NCI-H187 (cell line): ENCODE results near the gene RNGTT.
"Not testable (repeated sequence)": the region's sequence is repeated elsewhere in the genome, so short reads cannot be mapped to it uniquely, and the experiment has no call there.

Experiments used
- DNase-seq, 2 experiments: peaks; one replicate each; lab custom pipeline; 2025; lab: John Stamatoyannopoulos, UW

RNGTT gene

DNA sequence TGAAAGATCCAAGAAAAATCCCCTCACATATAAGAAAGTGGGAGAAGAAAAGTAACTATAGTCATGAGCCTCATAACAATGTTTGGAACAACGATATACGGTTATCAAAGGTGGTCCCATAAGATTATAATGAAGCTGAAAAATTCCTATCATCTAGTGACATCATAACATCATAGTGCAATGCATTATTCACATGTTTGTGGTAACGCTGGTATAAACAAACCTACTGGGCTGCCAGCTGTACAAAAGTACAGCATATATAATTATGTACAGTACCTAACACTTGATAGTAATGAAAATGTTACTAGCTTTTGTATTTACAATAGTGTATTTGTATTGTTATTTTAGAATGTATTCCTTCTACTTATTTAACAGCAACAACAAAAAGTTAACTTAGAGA lies 240.7 kb downstream of the RNGTT start:
- DNase-seq, result no peak

DNA sequence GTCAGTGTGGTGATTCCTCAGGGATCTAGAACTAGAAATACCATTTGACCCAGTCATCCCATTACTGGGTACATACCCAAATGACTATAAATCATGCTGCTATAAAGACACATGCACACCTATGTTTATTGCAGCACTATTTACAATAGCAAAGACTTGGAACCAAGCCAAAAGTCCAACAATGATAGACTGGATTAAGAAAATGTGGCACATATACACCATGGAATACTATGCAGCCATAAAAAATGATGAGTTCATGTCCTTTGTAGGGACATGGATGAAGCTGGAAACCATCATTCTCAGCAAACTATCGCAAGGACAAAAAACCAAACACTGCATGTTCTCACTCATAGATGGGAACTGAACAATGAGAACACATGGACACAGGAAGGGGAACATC lies 247.0 kb downstream of the RNGTT start:
- not testable (repeated sequence) for DNase-seq

DNA sequence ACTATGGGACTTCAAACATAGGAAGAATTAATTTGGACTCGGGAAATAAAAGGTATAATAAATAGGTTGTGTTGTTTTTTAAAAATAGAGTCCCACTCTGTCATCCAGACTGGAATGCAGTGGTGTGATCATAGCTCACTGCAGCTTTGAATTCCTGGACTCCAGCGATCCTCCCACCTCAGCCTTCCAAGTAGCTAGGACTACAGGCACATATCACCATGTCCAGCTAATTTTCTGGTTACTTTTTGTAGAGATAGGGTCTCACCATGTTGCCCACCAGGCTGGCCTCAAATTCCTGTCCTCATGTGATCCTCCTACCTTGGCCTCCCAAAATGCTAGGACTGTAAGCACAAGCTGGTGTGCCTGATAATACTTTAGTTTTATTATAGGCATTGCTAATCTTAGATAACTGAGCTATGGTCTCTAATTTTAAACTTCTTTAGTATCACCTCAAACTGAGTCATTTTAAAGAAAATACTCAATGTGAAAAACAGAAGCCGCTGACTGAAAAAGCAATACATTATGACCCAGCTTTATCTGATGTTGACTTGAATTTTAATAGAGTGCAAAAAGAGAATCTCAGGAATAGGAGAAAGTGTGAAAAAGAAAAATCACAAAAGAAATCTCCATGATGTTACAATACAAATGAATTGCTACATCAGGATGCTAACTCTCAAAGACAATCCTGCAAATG lies 251.0 kb downstream of the RNGTT start:
- DNase-seq, result no peak

DNA sequence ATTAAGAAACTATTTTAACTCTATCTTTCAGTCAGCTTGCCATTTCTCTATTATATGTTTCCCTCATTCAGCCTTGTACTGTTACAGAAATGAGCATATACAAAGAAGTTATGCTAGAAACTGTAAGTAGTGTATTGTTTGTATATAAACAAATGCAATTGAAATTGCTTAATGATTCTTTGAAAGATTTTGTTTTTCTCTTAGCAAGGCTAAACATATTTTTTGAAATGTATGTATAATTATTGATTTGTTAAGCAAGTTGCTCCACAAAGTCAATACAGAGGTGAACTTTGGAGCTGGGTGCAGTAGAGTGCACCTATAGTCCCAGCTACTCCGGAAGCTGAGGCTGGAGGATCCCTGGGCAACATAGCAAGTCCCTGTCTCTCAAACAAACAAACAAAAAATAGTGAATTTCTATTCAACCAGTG lies 253.6 kb downstream of the RNGTT start:
- no peak for DNase-seq

DNA sequence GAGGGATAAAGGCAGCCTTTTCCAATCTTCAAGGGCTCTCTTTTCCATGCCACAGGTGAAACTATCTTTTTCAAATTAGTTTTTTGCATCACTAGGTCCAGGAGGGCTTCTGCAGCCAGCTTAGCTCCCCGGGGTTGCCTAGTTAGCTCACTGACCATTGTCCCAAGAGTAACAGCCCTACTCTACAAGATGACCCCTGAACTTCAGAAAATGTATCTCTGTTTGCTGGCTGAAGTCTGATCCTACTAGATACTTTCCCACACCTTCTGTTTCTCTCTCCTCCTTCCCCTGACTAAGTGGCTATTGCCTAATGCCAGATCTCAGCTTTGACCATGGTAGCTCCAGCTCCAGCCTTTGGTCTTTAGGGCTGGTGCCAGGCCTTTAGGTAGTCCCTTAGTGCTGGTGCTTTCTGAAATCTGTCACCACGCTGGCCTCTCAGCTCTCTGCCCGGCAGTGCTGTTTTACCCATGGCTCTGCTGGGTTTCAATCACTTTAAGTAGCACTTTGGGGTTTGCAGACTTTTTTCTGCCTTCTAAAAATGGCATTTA lies 255.1 kb downstream of the RNGTT start:
- DNase-seq, result no peak

DNA sequence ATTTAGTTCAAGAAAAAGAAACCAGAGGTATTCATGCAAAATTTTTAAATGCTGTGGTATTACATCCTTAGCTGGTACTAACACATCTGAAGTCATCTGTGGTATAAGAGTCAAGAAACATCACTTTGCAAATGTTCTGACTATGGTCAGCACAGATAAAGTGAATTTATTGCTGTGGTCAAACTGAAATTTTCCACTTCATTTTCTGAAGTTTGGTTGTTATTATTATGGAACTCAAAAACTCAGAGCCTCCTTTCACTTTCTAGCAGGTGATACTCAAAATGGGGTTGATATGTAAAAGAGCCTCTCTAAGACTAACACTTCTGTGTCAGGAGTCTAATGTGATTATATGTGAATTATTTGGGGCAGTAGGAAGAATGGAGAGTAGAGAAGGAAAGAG lies 257.8 kb downstream of the RNGTT start:
- DNase-seq, result no peak

DNA sequence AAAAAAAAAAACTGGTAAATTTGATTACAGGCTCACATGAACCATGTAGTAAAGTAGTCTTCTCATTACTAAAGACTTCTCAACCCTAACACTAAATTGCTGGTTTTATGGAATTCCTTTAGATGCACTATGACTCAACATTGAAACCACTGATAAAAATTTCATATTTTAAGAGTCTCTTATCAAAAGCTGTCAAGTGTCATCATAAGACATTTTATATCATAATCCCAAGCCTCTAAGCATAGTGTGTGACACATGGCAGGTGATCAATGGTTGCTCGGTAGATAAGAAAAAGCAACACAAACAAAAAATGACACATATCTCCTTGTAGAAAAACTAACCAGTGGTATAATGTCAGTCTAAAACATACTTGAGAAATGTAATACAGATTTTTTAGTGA lies 258.4 kb downstream of the RNGTT start:
- no peak for DNase-seq

DNA sequence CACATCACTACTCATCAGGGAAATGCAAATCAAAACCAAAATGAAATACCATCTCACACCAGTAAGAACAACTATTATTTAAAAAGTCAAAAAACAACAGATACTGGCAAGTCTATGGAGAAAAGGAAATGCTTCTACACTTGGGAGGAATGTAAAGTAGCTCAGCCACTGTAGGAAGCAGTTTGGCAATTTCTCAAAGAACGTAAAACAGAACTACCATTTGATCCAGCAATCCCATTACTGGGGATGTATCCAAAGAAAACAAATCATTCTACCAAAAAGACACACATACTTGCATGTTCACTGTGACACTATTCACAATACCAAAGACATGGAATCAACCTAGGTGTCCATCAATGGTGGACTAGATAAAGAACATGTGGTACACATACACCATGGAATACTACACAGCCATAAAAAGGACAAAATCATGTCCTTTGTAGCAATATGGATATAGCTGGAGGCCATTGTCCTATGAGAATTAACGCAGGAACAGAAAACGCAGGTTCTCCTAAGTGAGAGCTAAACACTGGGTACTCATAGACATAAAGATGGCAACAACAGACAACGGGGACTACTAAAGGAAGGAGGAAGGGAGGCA lies 260.4 kb downstream of the RNGTT start:
- DNase-seq, result no peak

DNA sequence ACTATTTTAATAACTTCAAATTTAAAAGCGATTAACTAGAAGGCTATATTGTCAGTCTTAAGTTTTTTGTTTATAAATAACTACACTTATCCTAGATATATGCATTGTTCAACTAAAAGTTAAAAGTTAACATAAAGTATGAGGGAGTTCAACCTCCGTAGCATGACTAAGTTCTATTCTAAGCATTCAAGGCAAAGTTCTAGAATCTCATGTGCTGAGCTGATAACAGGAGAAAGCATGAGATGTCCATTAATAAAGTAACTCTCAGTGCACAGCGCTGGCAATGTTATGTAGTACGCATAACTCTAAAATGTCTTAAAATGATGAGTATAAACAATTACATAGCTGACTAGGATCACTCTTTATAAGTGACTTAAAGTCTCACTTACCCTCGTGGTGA lies 264.8 kb downstream of the RNGTT start:
- no peak for DNase-seq

DNA sequence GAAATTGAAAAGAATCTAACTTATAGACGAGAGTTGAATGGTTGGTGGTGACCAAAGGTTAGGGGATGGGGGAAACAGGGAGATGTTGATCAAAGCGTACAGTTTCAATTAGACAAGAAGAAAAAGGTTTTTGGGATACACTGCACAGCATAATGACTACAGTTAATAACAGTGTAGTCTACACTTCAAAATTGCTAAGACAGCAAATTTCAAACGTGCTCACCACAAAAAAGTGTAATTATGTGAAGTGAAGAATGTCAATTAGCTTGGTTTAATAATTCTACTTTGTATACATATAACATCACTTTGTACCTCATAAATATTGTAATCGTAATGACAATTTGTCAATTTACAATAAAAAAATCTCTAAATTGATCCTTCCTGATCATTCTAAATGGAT lies 267.5 kb downstream of the RNGTT start:
- no peak for DNase-seq

DNA sequence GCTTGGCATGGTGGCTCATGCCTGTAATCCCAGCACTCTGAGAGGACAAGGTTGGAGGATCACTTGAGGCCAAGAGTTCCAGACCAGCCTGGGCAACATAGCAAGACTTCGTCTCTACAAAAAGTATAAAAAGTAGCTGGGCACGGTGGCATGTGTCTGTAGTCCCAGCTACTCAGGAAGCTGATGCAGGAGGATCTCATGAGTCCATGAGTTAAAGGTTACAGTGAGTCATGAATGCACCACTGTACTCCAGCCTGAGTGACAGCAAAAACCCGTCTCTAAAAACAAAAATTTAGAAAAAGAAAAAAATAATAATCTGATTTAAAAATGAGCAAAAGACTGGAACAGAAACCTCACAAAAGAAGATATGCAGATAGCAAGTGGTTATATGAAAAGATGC lies 279.7 kb downstream of the RNGTT start:
- DNase-seq, result no peak

DNA sequence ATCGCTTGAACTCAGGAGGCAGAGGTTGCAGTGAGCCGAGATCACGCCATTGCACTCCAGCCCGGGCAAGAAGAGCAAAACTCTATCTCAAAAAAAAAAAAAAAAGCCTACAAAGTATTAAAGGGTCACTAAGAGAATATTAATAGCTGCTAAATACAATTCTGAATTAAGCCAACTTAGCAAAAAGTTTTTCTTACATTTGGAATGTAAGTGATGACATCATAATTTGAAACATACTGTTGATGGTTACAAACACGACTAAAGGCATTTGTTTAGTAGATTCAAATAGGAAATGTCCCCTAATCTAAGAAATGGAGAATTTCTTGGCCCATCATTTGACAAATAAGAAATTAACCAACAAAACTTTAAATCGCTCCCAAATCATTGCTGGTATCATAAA lies 282.8 kb downstream of the RNGTT start:
- DNase-seq, result no peak

DNA sequence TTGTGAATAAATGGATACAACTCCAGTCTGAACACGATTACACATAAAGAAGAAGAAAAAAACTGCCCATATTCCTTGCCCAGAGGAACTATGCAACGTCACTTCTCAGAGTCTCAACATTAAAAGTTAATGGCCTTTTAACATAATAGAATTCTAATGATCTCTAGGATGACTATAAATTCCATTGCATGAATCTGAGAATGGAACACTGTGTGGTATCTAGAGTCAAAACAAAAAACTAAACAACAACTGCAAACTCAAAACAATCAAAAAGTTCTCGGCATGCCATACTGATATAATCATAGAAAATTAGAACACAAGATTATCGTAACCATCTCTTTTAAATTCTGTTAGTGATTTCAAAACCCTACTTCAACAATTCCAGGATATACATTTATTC lies 283.6 kb downstream of the RNGTT start:
- DNase-seq, result no peak

DNA sequence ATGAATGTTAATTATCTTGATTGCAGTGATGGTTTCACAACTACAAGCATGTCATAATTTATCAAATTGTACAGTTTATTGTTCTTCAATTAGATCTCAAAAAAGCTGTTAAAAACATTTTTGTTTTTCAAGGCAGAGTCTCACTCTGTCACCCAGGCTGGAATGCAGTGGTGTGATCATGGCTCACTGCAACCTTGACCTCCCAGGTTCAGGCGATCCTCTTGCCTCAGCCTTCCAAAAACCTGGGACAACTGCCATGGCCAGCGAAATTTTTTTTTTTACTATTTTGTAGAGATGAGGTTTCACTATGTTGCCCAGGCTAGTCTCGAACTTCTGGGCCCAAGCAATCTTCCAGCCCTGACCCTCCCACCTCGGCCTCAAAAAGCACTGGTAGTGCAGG lies 286.1 kb downstream of the RNGTT start:
- DNase-seq, result no peak

DNA sequence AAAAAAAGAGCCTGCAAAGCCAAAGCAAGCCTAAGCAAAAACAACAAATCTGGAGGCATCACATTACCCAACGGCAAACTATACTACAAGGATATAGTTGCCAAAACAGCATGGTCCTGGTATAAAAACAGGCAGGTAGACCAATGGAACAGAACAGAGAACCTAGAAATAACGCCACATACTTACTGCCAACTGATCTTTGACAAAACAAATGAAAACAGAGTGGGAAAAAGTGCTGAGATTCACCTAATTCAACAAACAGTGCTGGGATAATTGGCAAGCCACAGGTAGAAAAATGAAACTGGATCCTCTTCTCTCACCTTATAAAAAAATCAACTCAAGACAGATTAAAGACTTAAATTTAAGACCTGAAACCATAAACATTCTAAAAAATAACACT lies 291.8 kb downstream of the RNGTT start:
- no peak for DNase-seq

DNA sequence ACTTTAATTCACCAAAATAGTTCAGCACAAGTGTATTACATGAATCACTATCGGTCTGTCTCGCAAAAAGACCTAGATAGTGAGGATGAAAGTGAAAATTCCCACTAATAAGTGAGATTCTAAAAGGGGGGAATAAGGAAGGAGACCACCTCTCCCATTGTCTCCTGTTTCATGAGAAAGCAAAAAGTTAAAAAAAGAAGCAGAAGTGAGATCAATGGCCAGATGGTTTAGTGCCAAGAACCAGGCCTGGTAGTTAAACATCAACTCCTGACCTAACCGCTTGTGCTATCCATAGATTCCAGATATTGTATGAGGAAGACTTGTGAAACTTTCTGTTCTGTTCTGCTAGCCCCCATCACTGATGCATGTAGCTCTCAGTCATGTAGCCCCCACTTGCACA lies 293.0 kb downstream of the RNGTT start:
- DNase-seq, result no peak

DNA sequence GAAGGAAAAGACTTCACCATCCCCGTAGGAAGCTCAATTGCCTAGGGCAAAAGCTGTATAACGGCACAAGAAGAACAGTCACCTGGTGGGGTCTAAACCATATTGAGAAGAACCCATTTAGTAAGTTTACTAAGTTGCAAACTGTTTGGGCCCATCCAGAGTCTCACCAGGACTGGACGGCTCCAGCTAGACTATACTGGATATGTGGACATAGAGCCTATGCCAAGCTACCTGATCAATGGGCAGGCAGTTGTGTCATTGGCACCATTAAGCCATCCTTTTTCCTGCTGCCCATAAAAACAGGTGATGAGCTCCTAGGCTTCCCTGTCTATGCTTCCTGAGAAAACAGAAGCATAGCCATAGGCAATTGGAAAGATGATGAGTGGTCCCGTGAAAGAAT lies 293.9 kb downstream of the RNGTT start:
- no peak for DNase-seq

DNA sequence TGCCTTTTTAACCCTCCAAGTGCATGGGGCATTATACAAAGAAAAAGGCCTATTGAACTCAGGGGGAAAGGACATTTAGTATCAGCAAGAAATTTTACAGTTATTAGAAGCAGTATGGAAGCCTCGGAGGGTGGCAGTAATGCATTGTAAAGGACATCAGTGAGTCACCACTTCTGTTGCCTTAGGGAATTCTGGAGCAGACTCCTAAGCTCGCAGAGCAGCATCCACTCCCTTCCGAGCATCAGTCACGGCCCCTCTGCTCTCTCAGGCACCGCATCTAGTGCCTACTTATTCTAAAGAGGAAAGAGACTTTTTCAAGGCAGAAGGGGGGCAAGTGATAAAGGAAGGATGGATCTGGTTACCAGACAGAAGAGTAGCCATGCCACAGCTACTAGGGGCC lies 296.5 kb downstream of the RNGTT start:
- DNase-seq, result no peak

DNA sequence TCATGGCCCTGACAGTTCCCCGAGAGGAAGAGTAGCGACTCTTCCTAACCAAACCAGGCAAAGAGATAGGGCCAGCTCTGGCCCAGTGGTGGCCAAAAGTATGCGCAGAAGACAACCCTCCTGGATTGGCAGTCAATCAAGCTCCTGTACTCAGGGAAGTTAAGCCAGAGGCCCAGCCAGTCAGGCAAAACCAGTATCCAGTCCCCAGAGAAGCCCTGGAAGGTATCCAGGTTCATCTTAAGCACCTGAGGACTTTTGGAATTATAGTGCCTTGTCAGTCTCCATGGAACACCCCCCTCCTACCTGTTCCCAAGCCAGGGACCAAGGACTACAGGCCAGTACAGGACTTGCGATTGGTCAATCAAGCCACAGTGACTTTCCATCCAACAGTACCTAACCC lies 298.3 kb downstream of the RNGTT start:
- DNase-seq, result no peak

DNA sequence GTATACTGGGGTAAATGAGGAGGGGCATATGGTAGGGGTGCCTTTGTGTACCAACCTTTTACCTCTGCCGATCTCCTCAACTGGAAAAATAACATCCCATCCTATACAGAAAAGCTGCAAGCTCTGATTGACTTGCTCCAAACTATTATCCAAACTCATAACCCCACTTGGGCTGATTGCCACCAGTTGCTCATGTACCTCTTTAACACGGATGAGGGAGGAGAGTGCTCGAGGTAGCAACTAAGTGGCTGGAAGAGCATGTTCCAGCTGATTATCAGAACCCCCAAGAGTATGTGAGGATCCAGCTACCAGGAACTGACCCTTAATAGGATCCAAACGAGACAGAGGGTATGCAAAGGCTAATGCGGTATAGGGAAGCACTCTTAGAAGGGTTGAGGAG lies 299.6 kb downstream of the RNGTT start:
- no peak for DNase-seq

DNA sequence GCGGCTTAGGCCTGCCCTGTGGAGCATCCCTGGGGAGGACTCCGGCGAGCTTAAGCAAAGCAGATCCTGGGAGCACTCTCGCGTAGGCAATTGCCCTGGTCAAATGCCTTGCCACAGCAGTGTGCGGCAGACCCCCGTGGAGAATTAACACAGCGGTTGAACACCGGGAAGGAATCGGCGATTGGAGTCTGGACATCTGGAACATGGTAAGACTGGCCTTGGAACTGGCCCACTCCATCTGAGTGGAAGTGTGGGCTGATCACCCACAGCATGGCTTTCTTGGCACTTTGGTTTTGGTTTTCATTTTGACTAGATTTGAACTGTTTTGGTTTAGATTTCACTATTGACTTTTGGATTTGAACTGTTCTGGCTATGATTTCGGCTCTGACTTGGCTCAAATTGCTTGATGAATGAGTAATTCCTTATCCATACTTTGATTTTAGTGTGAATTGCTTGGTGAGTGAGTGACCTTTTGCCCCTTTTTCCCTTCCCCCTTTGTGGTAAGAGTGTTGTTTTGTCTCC lies 300.7 kb downstream of the RNGTT start:
- DNase-seq, result no peak

DNA sequence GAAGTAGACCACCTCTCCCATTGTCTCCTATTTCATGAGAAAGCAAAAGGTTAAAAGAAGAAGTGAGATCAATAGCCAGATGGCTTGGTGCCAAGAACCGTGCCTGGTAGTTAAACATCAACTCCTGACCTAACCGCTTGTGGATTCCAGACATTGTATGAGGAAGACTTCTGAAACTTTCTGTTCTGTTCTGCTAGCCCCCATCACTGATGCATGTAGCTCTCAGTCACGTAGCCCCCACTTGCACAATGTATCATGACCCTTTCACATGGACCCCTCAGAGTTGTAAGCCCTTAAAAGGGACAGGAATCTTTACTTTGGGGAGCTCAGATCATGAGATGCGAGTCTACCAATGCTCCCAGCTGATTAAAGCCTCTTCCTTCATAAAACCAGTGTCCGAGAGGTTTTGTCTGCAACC lies 301.2 kb downstream of the RNGTT start:
- no peak for DNase-seq

DNA sequence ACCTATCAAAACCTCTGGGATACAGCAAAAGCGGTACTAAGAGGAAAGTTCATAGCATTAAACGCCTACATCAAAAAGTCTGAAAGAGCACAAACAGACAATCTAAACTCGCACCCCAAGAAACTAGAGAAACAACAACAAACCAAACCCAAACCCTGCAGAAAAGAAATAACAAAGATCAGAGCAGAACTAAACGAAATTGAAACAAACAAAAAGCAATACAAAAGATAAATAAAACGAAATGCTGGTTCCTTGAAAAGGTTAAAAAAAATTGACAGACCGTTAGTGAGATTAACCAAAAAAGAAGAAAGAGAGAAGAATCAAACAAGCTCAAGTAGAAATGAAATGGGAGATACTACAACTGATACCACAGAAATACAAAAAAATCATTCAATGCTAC lies 302.3 kb downstream of the RNGTT start:
- DNase-seq, result no peak

DNA sequence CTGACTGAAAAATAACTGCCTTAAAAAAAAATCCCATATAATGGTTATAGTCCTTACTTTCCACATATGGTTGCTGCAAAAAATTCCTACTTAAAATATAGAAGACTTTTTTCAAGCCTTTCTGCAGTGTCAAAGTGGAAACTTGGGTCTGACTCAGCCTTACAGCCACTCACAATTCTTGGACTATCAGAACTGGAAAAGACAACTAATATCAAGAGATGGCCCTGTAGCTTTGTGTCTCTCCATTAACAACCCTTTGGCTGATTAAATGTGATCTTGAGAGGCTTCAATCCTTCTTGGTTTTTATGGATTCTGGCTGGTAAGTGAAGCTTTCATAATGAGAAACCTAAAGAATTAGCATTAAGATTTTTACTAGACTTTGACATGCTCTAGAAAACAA lies 307.8 kb downstream of the RNGTT start:
- DNase-seq, result no peak
